ENCODE measurements around the gene SLC12A9.

DNA sequence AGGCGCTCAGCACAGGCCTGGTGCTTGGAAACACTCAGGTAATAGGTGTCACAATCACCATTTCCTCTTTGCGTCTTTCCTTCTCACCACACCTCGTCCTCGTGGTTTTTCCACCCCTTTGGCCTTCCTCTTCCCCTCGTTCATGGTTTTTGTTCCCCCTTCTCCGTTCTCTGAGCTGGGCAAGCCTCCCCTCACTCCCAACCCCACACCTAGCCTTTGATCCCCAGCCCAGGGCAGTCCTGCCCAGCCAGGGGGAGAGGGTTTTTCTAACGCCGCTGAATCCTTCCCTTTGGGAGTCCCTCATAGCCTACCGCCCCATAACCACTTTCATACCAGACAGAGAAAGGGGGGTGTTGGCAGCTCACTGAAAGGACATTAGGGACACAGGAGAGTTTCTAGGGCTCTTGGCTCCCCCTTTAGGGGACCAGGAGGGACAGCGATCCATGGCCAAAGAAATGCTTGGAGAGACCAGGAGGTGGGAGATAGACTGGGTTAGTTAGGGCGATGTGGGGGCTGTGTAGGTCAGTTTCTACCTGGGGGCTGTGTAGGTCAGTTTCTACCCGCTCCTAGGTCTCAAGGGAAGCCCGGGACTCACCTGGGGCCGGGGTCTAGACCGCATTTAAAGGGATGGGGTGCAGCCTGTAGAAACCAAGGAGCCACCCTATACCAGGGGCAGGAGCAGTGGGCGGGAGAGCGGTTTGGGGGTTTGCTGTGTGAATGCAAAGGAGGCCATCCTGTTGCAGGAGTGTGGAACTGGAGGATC, 26.6 kb upstream of the SLC12A9 start:
- TF ChIP-seq, protein P1, sequence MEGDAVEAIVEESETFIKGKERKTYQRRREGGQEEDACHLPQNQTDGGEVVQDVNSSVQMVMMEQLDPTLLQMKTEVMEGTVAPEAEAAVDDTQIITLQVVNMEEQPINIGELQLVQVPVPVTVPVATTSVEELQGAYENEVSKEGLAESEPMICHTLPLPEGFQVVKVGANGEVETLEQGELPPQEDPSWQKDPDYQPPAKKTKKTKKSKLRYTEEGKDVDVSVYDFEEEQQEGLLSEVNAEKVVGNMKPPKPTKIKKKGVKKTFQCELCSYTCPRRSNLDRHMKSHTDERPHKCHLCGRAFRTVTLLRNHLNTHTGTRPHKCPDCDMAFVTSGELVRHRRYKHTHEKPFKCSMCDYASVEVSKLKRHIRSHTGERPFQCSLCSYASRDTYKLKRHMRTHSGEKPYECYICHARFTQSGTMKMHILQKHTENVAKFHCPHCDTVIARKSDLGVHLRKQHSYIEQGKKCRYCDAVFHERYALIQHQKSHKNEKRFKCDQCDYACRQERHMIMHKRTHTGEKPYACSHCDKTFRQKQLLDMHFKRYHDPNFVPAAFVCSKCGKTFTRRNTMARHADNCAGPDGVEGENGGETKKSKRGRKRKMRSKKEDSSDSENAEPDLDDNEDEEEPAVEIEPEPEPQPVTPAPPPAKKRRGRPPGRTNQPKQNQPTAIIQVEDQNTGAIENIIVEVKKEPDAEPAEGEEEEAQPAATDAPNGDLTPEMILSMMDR (IDR thresholded peaks at IDR 0.05; ENCODE audit: borderline replicate concordance, extremely low read depth, low read length, poor library complexity, severe bottlenecking) = no peak
- TF ChIP-seq EZH2 (IDR thresholded peaks at IDR 0.05; ENCODE audit: borderline replicate concordance, low read depth, low read length, severe bottlenecking) = no peak

All from DND-41 (cell line).